Measurements from ENCODE around the gene BABAM2.

The BABAM2 gene

GRCh38 chr2:28378679-28379584 lies 488.4 kb downstream of the BABAM2 start:
- DNase-seq (ENCODE audit: low read depth), result no peak

- no peak for DNase-seq (ENCODE audit: low read depth)
Observed at GRCh38 chr2:28380219-28380618, 489.7 kb downstream of the BABAM2 start.

- DNase-seq (ENCODE audit: low read depth), result no peak
Observed at GRCh38 chr2:28381225-28382180, 491.0 kb downstream of the BABAM2 start.

GRCh38 chr2:28382755-28383154 lies 492.2 kb downstream of the BABAM2 start:
- no peak for DNase-seq (ENCODE audit: low read depth)

GRCh38 chr2:28387082-28387960 lies 496.8 kb downstream of the BABAM2 start:
- no peak for DNase-seq (ENCODE audit: low read depth)

Data from stimulated activated CD8-positive, alpha-beta memory T cell treated with anti-CD3 and anti-CD28 coated beads, Interleukin-12 subunit alpha, Interleukin-12 subunit beta, amount 100 ng/mL, for 1 hour (primary cell).